GM12878 (cell line): ENCODE measurements around the gene FASN. TPM values are rescaled to one million over a fixed set of nuclear protein-coding genes. Genes with fewer than 3 reads are reported as not detected.

Experiments used
- ATAC-seq: fragments of 200-7000 bp; cut with Tn5 transposase; 3 replicates; pipeline ENCODE4 v1.9.1; 2020; ENCODE audit warnings: mild to moderate bottlenecking, moderate library complexity
- BruUV-seq: library from RNA; stranded (reverse); fragments of 400-500 nt; replicated peaks from 2 replicates; lab custom pipeline; 2021; lab: Mats Ljungman, UMichigan
- CTCF ChIA-PET: fragments of 300-600 bp; sonication (Branson Sonifier 250); formaldehyde crosslinking; extraction: SDS; loops from one replicate; lab custom pipeline; 2021; ENCODE audit warnings: inconsistent platforms; lab: Yijun Ruan, JAX
- POLR2A ChIA-PET: fragments of 350-600 bp; formaldehyde crosslinking; extraction: SDS; loops from one replicate; lab custom pipeline; 2021; ENCODE audit warnings: inconsistent platforms; lab: Charles Lee
- RAD21 ChIA-PET: fragments of 300-600 bp; sonication (Branson Sonifier 250); formaldehyde crosslinking; loops from one replicate; lab custom pipeline; 2023; ENCODE audit warnings: antibody characterized with exemption; ENCODE audit not compliant: unreplicated experiment; lab: Charles Lee
- SMC1A ChIA-PET: fragments of 300-600 bp; sonication (Branson Sonifier 250); formaldehyde crosslinking; loops from one replicate; lab custom pipeline; 2023; ENCODE audit not compliant: unreplicated experiment, uncharacterized antibody; lab: Charles Lee
- DNase-seq: peaks from one replicate; pipeline ENCODE4 v3.0.0-alpha.2; 2011; ENCODE audit warnings: low read depth, low spot score
- FAIRE-seq: peaks from 3 replicates; lab custom pipeline; 2011; peaks lifted over from hg19 to GRCh38; lab: Jason Lieb, UNC
- H2AFZ ChIP-seq: 2 replicates; pipeline ENCODE4 v1.6.0; 2011; ENCODE audit warnings: low read depth, low read length, control low read depth; ENCODE audit not compliant: control insufficient read depth
- H3K27ac ChIP-seq: 2 replicates; pipeline ENCODE4 v1.5.1; 2011; ENCODE audit warnings: control low read depth; ENCODE audit not compliant: control insufficient read depth, insufficient read depth
- H3K27me3 ChIP-seq, 2 experiments: replicated peaks in 1 of 2; 2 replicates each; pipeline versions ENCODE4 v1.6.0 to v1.6.1; 2011; ENCODE audit warnings: low read length in 1 of 2; ENCODE audit not compliant: control insufficient read depth in 2 of 2, insufficient read depth in 2 of 2
- H3K36me3 ChIP-seq, 2 experiments: 2 replicates each; pipeline ENCODE4 v1.5.1; 2011; ENCODE audit warnings: low read length in 1 of 2; ENCODE audit not compliant: control insufficient read depth in 2 of 2, insufficient read depth in 2 of 2
- H3K4me1 ChIP-seq: 2 replicates; pipeline ENCODE4 v1.6.1; 2011; ENCODE audit warnings: mild to moderate bottlenecking, low read length, moderate library complexity, mixed read lengths; ENCODE audit not compliant: control insufficient read depth, insufficient read depth
- H3K4me2 ChIP-seq: 2 replicates; pipeline ENCODE4 v1.6.0; 2011; ENCODE audit warnings: control low read depth; ENCODE audit not compliant: control insufficient read depth, insufficient read depth
- H3K4me3 ChIP-seq: fragments of 200-600 bp; sonication (generic); 2 replicates; pipeline ENCODE4 v1.5.1; 2016
- H3K79me2 ChIP-seq: 2 replicates; pipeline ENCODE4 v1.6.0; 2011; ENCODE audit warnings: low read length; ENCODE audit not compliant: control insufficient read depth, insufficient read depth
- H3K9ac ChIP-seq: 2 replicates; pipeline ENCODE4 v1.8.0; 2011; ENCODE audit warnings: low read length, control low read depth, mixed read lengths; ENCODE audit not compliant: control insufficient read depth, insufficient read depth
- H3K9me3 ChIP-seq: replicated peaks from 3 replicates; pipeline ENCODE4 v1.5.1; 2011; ENCODE audit warnings: mild to moderate bottlenecking, low read length; ENCODE audit not compliant: control insufficient read depth, insufficient read depth
- H4K20me1 ChIP-seq: 2 replicates; pipeline ENCODE4 v1.6.0; 2011; ENCODE audit not compliant: control insufficient read depth, insufficient read depth
- ASH2L ChIP-seq: fragments of 300-600, 200-600 bp; sonication (generic); IDR thresholded peaks from 2 replicates; pipeline ENCODE4 v1.6.1; 2017; ENCODE audit warnings: low read depth, mild to moderate bottlenecking, borderline replicate concordance
- BHLHE40 ChIP-seq, 2 experiments: fragments of 450-650 bp in 1 of 2; IDR thresholded peaks; 2 replicates each; pipeline ENCODE4 v1.6.1; 2011 to 2017; ENCODE audit warnings: low read depth in 2 of 2, borderline replicate concordance in 1 of 2, improper control_type of control experiment in 1 of 2, low read length in 1 of 2, mild to moderate bottlenecking in 1 of 2
- CHD4 ChIP-seq: fragments of 200-600 bp; sonication (generic); IDR thresholded peaks from 2 replicates; pipeline ENCODE4 v1.6.1; 2016; ENCODE audit warnings: mild to moderate bottlenecking
- E2F4 ChIP-seq: IDR thresholded peaks from 2 replicates; pipeline ENCODE4 v1.6.1; 2012; ENCODE audit warnings: low read depth, low read length, improper control_type of control experiment
- E4F1 ChIP-seq: fragments of 450-650 bp; IDR thresholded peaks from 2 replicates; pipeline ENCODE4 v1.6.1; 2018; ENCODE audit warnings: borderline replicate concordance, mild to moderate bottlenecking; ENCODE audit not compliant: partially characterized antibody
- EED ChIP-seq: sonication (generic); IDR thresholded peaks from 2 replicates; pipeline ENCODE4 v1.6.1; 2016; ENCODE audit warnings: antibody characterized with exemption, low read depth
- GATAD2B ChIP-seq: fragments of 450-650 bp; conservative IDR thresholded peaks from 2 replicates; pipeline ENCODE4 v1.6.1; 2017; ENCODE audit warnings: low read depth, mild to moderate bottlenecking, moderate library complexity
- HCFC1 ChIP-seq: fragments of 150-350 bp; IDR thresholded peaks from 2 replicates; pipeline ENCODE4 v1.6.1; 2014; ENCODE audit warnings: low read length
- JUNB ChIP-seq: IDR thresholded peaks from 2 replicates; pipeline ENCODE4 v1.6.1; 2016; ENCODE audit warnings: antibody characterized with exemption, mild to moderate bottlenecking
- KAT2A ChIP-seq: conservative IDR thresholded peaks from 2 replicates; pipeline ENCODE4 v1.6.1; 2011; ENCODE audit warnings: low read depth, low read length; ENCODE audit not compliant: control insufficient read depth
- MTA2 ChIP-seq: fragments of 450-650 bp; IDR thresholded peaks from 2 replicates; pipeline ENCODE4 v1.6.1; 2016; ENCODE audit warnings: low read depth, mild to moderate bottlenecking, moderate library complexity
- RAD51 ChIP-seq: fragments of 450-650 bp; IDR thresholded peaks from 2 replicates; pipeline ENCODE4 v1.6.1; 2016; ENCODE audit warnings: moderate library complexity, mild to moderate bottlenecking, inconsistent platforms
- SMC3 ChIP-seq: IDR thresholded peaks from 2 replicates; pipeline ENCODE4 v1.6.1; 2011; ENCODE audit warnings: low read length, improper control_type of control experiment, borderline replicate concordance
- SPI1 ChIP-seq: IDR thresholded peaks from 2 replicates; pipeline ENCODE4 v1.6.1; 2011; ENCODE audit warnings: low read depth, mild to moderate bottlenecking, low read length, moderate library complexity, borderline replicate concordance; ENCODE audit not compliant: insufficient read depth
- USF2 ChIP-seq: IDR thresholded peaks from 2 replicates; pipeline ENCODE4 v1.6.1; 2011; ENCODE audit warnings: low read depth, low read length, improper control_type of control experiment, borderline replicate concordance
- ZNF384 ChIP-seq: IDR thresholded peaks from 2 replicates; pipeline ENCODE4 v1.6.1; 2012; ENCODE audit warnings: low read depth, mild to moderate bottlenecking, low read length, improper control_type of control experiment, borderline replicate concordance
- ZNF687 ChIP-seq: fragments of 450-650 bp; IDR thresholded peaks from 2 replicates; pipeline ENCODE4 v1.6.1; 2017; ENCODE audit warnings: mild to moderate bottlenecking, moderate library complexity
- WGBS: methylation state at CpG from one replicate; pipeline ENCODE4 v1.1.6; 2016; ENCODE audit warnings: low lambda C conversion rate; ENCODE audit not compliant: insufficient replicate concordance, insufficient coverage; ENCODE audit errors: missing lambda C conversion rate; 5-methylcytosine and 5-hydroxymethylcytosine counted together
- in situ Hi-C: fragments of 300-500 bp; cut with MboI; formaldehyde crosslinking; loops from 9 replicates; pipeline ENCODE4 v1.14.3; 2018; ENCODE audit warnings: mixed read lengths
- intact Hi-C: fragments of 100-400 bp; cut with micrococcal nuclease; formaldehyde crosslinking; loops from one replicate; pipeline ENCODE4 v1.14.2; 2022; ENCODE audit not compliant: unreplicated experiment
- polyA plus RNA-seq, 11 experiments: library from polyadenylated mRNA; depleted of rRNA in 4 of 11; unstranded in 6 of 11; stranded (reverse) in 5 of 11; fragments of >200 nt; fragmentation: Nextera tagmentation in 4 of 11; fragmentation: Illumina TruSeq in 1 of 11; extraction: Ambion mirVana in 4 of 11; extraction: Trizol in 1 of 11; gene quantifications; 1 replicate in 1 of 11; 2 replicates in 10 of 11; pipeline versions ENCODE4 v1.2.1 to v1.2.3, GENCODE V29; 2011 to 2016; ENCODE audit warnings: inconsistent platforms in 2 of 11, missing spikeins in 2 of 11, low read depth in 1 of 11
- total RNA-seq, 4 experiments: library from RNA; depleted of rRNA in 3 of 4; stranded (reverse); fragments of >200 nt in 3 of 4; fragmentation: Illumina TruSeq in 1 of 4; extraction: Trizol in 1 of 4; gene quantifications; 2 replicates each; pipeline versions ENCODE4 v1.2.1 to v1.2.3, GENCODE V29; 2013 to 2021

Gene FASN
- total and polyA plus RNA-seq, 10 of the 15 experiments (the other 5 are each of a cell fraction or from before 2014, with no cell fraction given) = 0.19 to 333 (median 30.4) TPM

- Histone ChIP-seq H2AFZ (no peak overlapping the region), H3K9ac (no peak overlapping the region), H3K4me3 (no peak overlapping the region), H3K4me1 (no peaks in the 10 kb centered on the region), H4K20me1 (no peaks in the 10 kb centered on the region), H3K79me2 (no peaks in the 10 kb centered on the region), H3K9me3 (no peaks in the 10 kb centered on the region), H3K27ac (no peak overlapping the region), H3K36me3 (no peaks in the 10 kb centered on the region; a peak in 1 of 4 replicates), H3K27me3 (no peaks in the 10 kb centered on the region), H3K4me2 (no peak overlapping the region)
- FAIRE-seq (no peak), DNase-seq (no peak), ATAC-seq (no peak)
- no TSS peak for BruUV-seq
- intact Hi-C loops = no loop called here
- WGBS = 49% methylated on average over 9 of the region's 9 CpGs
- in situ Hi-C loops = no loop called here
- RAD21 ChIA-PET = no interaction called here
- SMC1A ChIA-PET = no interaction called here
- POLR2A ChIA-PET = interaction anchor here (0.7 kb wide), 1 partner anchor 1076 kb away, joined by 3 read pairs; no protein-coding TSS in a partner anchor
- CTCF ChIA-PET = interaction anchor here (0.6 kb wide), 1 partner anchor 639 kb away, joined by 3 read pairs; no protein-coding TSS in a partner anchor
- TF ChIP-seq GATAD2B = no peak
- TF ChIP-seq KAT2A = no peak
- no peak for TF ChIP-seq MTA2
- no peak for TF ChIP-seq USF2
- TF ChIP-seq ASH2L = no peak
- no peak for TF ChIP-seq ZNF384
- no peak for TF ChIP-seq E4F1
- TF ChIP-seq HCFC1 = no peak
- no peak for TF ChIP-seq ZNF687
- TF ChIP-seq RAD51 = no peak
- no peak for TF ChIP-seq SMC3
- no peak for TF ChIP-seq JUNB
- no peak for TF ChIP-seq CHD4
- no peak for TF ChIP-seq SPI1
- no peak for TF ChIP-seq BHLHE40 (IDR thresholded peaks at IDR 0.05; ENCODE audit: borderline replicate concordance in 1 of 2, low read depth in 2 of 2, low read length in 1 of 2)
- TF ChIP-seq EED = no peak
- no peak for TF ChIP-seq E2F4
Measured at GRCh38 chr17:82073446-82073845, 24.6 kb downstream of the FASN start.
